Activated CD8-positive, alpha-beta memory T cell treated with anti-CD3 and anti-CD28 coated beads, Interleukin-2, amount 10 ng/mL, durations not matched to agents 7 days and 5 days (primary cell): ENCODE measurements around the gene MED23. TPM values are rescaled to one million over a fixed set of nuclear protein-coding genes. Genes with fewer than 3 reads are reported as not detected.

ENCODE experiments used
- ATAC-seq: fragments of 150-1000 bp; cut with Tn5 transposase; one replicate; pipeline ENCODE4 v1.10.0; 2021; ENCODE audit warnings: moderate library complexity
- CTCF ChIA-PET: fragments of 350-600 bp; sonication (Branson Sonifier 250); formaldehyde crosslinking; loops from one replicate; lab custom pipeline; 2021; ENCODE audit warnings: antibody characterized with exemption; lab: Charles Lee
- DNase-seq: peaks from one replicate; pipeline ENCODE4 v3.0.0-alpha.2; 2020
- H3K27ac Mint-ChIP-seq: one replicate; pipeline ENCODE4 v1.8.0; 2021; ENCODE audit warnings: mild to moderate bottlenecking, mixed read lengths
- H3K27me3 Mint-ChIP-seq: one replicate; pipeline ENCODE4 v1.8.0; 2021; ENCODE audit warnings: mixed read lengths
- H3K36me3 Mint-ChIP-seq: one replicate; pipeline ENCODE4 v1.8.0; 2021; ENCODE audit warnings: mild to moderate bottlenecking, mixed read lengths
- H3K4me1 Mint-ChIP-seq: one replicate; pipeline ENCODE4 v1.8.0; 2021; ENCODE audit warnings: mixed read lengths
- H3K4me3 Mint-ChIP-seq: one replicate; pipeline ENCODE4 v1.8.0; 2021; ENCODE audit warnings: mild to moderate bottlenecking, moderate library complexity, mixed read lengths
- H3K9me3 Mint-ChIP-seq: one replicate; pipeline ENCODE4 v1.8.0; 2022; ENCODE audit warnings: low read depth, mixed read lengths
- total RNA-seq, 2 experiments: library from RNA; stranded (reverse); gene quantifications; one replicate each; pipeline ENCODE4 v1.2.3, GENCODE V29; 2021

Gene MED23
- total RNA-seq, 2 experiments from 2014 or later = 28.4 to 33.1 TPM

- no peaks in the 10 kb centered on the region for H3K27me3 Mint-ChIP-seq
- no peak overlapping the region for H3K27ac Mint-ChIP-seq
- CTCF ChIA-PET = no interaction called here
- H3K9me3 Mint-ChIP-seq = no peaks in the 10 kb centered on the region
- H3K4me1 Mint-ChIP-seq = peaks cover 3% of the 10 kb centered on the region
- H3K36me3 Mint-ChIP-seq = peaks cover 39% of the 10 kb centered on the region
- ATAC-seq (no peak), DNase-seq (no peak)
- H3K4me3 Mint-ChIP-seq = no peak overlapping the region
These were observed 41.5 kb downstream of the MED23 start for GRCh38 chr6:131586543-131586942.

GRCh38 chr6:131581523-131581922 is 46.5 kb downstream of the MED23 start:
- H3K36me3 Mint-ChIP-seq = peaks cover 30% of the 10 kb centered on the region
- ATAC-seq (no peak), DNase-seq (no peak)
- H3K9me3 Mint-ChIP-seq = no peaks in the 10 kb centered on the region
- no peaks in the 10 kb centered on the region for H3K27me3 Mint-ChIP-seq
- H3K4me3 Mint-ChIP-seq = no peak overlapping the region
- no peaks in the 10 kb centered on the region for H3K4me1 Mint-ChIP-seq
- CTCF ChIA-PET = no interaction called here
- no peak overlapping the region for H3K27ac Mint-ChIP-seq

GRCh38 chr6:131575834-131576478 is 52.1 kb downstream of the MED23 start:
- H3K4me1 Mint-ChIP-seq = no peaks in the 10 kb centered on the region
- no peaks in the 10 kb centered on the region for H3K27me3 Mint-ChIP-seq
- no peaks in the 10 kb centered on the region for H3K9me3 Mint-ChIP-seq
- CTCF ChIA-PET = interaction anchor here (1.0 kb wide), 1 partner anchor 52 kb away, joined by 3 read pairs; the partner anchor contains the start of gene MED23
- no peak overlapping the region for H3K27ac Mint-ChIP-seq
- peaks cover 17% of the 10 kb centered on the region for H3K36me3 Mint-ChIP-seq
- H3K4me3 Mint-ChIP-seq = no peak overlapping the region
- no peak for DNase-seq
- no peak for ATAC-seq

GRCh38 chr6:131574686-131575085 is 53.4 kb downstream of the MED23 start:
- ATAC-seq = no peak
- Mint-ChIP-seq H3K4me1 (no peaks in the 10 kb centered on the region), H3K27ac (no peak overlapping the region), H3K4me3 (no peak overlapping the region), H3K36me3 (peaks cover 12% of the 10 kb centered on the region), H3K9me3 (no peaks in the 10 kb centered on the region), H3K27me3 (no peaks in the 10 kb centered on the region)
- no peak for DNase-seq
- CTCF ChIA-PET = no interaction called here

GRCh38 chr6:131574133-131574532 is 53.9 kb downstream of the MED23 start:
- CTCF ChIA-PET = no interaction called here
- Mint-ChIP-seq H3K27ac (no peak overlapping the region), H3K9me3 (no peaks in the 10 kb centered on the region), H3K4me1 (no peaks in the 10 kb centered on the region), H3K27me3 (no peaks in the 10 kb centered on the region), H3K4me3 (no peak overlapping the region), H3K36me3 (peaks cover 10% of the 10 kb centered on the region)
- no peak for ATAC-seq
- no peak for DNase-seq

GRCh38 chr6:131572686-131573415 is 55.2 kb downstream of the MED23 start, which contains the start of gene ARG1:
ARG1 (plus strand) TSS chr6:131573226; CDS start chr6:131573283, 57 bp downstream.
- DNase-seq (no peak), ATAC-seq (no peak)
- CTCF ChIA-PET = no interaction called here
- Mint-ChIP-seq H3K27me3 (no peaks in the 10 kb centered on the region), H3K36me3 (peaks cover 8% of the 10 kb centered on the region), H3K9me3 (no peaks in the 10 kb centered on the region), H3K4me1 (no peaks in the 10 kb centered on the region), H3K27ac (no peak within 1 kb of the TSS), H3K4me3 (no peak within 1 kb of the TSS)

- CTCF ChIA-PET = no interaction called here
- Mint-ChIP-seq H3K27ac (no peak overlapping the region), H3K4me1 (no peaks in the 10 kb centered on the region), H3K9me3 (no peaks in the 10 kb centered on the region), H3K27me3 (peaks cover 4% of the 10 kb centered on the region), H3K36me3 (peaks cover 5% of the 10 kb centered on the region), H3K4me3 (no peak overlapping the region)
- no peak for DNase-seq
- ATAC-seq = no peak
These were observed 59.3 kb downstream of the MED23 start for GRCh38 chr6:131568726-131569125.

GRCh38 chr6:131565056-131565455 is 63.0 kb downstream of the MED23 start:
- no peak for ATAC-seq
- no peaks in the 10 kb centered on the region for H3K36me3 Mint-ChIP-seq

GRCh38 chr6:131561925-131562707 is 65.9 kb downstream of the MED23 start:
- ATAC-seq = no peak
- DNase-seq = no peak
- peaks cover 5% of the 10 kb centered on the region for H3K27me3 Mint-ChIP-seq
- H3K4me3 Mint-ChIP-seq = no peak overlapping the region
- H3K9me3 Mint-ChIP-seq = no peaks in the 10 kb centered on the region
- H3K27ac Mint-ChIP-seq = no peak overlapping the region
- no peaks in the 10 kb centered on the region for H3K4me1 Mint-ChIP-seq
- CTCF ChIA-PET = interaction anchor here (0.6 kb wide), 1 partner anchor 1361 kb away, joined by 3 read pairs; no protein-coding TSS in a partner anchor
- H3K36me3 Mint-ChIP-seq = no peaks in the 10 kb centered on the region

More at GRCh38 chr6:131565056-131565455, 63.0 kb downstream of the MED23 start:
- H3K4me3 Mint-ChIP-seq = no peak overlapping the region
- no peak for DNase-seq
- no peaks in the 10 kb centered on the region for H3K9me3 Mint-ChIP-seq
- no peak overlapping the region for H3K27ac Mint-ChIP-seq
- H3K4me1 Mint-ChIP-seq = no peaks in the 10 kb centered on the region
- CTCF ChIA-PET = no interaction called here
- H3K27me3 Mint-ChIP-seq = peaks cover 4% of the 10 kb centered on the region

GRCh38 chr6:131558922-131559321 is 69.1 kb downstream of the MED23 start:
- DNase-seq = no peak
- Mint-ChIP-seq H3K27ac (no peak overlapping the region), H3K27me3 (peaks cover 6% of the 10 kb centered on the region), H3K4me3 (no peak overlapping the region), H3K36me3 (no peaks in the 10 kb centered on the region), H3K9me3 (no peaks in the 10 kb centered on the region), H3K4me1 (no peaks in the 10 kb centered on the region)
- CTCF ChIA-PET = no interaction called here
- no peak for ATAC-seq

- Mint-ChIP-seq H3K36me3 (no peaks in the 10 kb centered on the region), H3K4me3 (no peak overlapping the region), H3K27ac (no peak overlapping the region), H3K27me3 (peaks cover 4% of the 10 kb centered on the region), H3K4me1 (no peaks in the 10 kb centered on the region), H3K9me3 (no peaks in the 10 kb centered on the region)
- DNase-seq (no peak), ATAC-seq (no peak)
- CTCF ChIA-PET = no interaction called here
These were observed 72.0 kb downstream of the MED23 start for GRCh38 chr6:131555992-131556391.

- no peak overlapping the region for H3K27ac Mint-ChIP-seq
- no peak for DNase-seq
- H3K4me1 Mint-ChIP-seq = no peaks in the 10 kb centered on the region
- peaks cover 9% of the 10 kb centered on the region for H3K27me3 Mint-ChIP-seq
- no peaks in the 10 kb centered on the region for H3K36me3 Mint-ChIP-seq
- CTCF ChIA-PET = no interaction called here
- H3K4me3 Mint-ChIP-seq = no peak overlapping the region
- no peak for ATAC-seq
- no peaks in the 10 kb centered on the region for H3K9me3 Mint-ChIP-seq
These were observed 75.5 kb downstream of the MED23 start for GRCh38 chr6:131552572-131552971.

GRCh38 chr6:131551902-131552301 is 76.1 kb downstream of the MED23 start:
- CTCF ChIA-PET = interaction anchor here (0.9 kb wide), 1 partner anchor 358 kb away, joined by 3 read pairs; no protein-coding TSS in a partner anchor
- no peak for DNase-seq
- Mint-ChIP-seq H3K27me3 (peaks cover 6% of the 10 kb centered on the region), H3K4me1 (no peaks in the 10 kb centered on the region), H3K4me3 (no peak overlapping the region), H3K27ac (no peak overlapping the region), H3K9me3 (no peaks in the 10 kb centered on the region), H3K36me3 (no peaks in the 10 kb centered on the region)
- no peak for ATAC-seq
